H9 (cell line): ENCODE results near the gene ZNF644. TPM values are rescaled to one million over a fixed set of nuclear protein-coding genes. Genes with fewer than 3 reads are reported as not detected.

ENCODE experiments used
- DNase-seq: peaks from one replicate; pipeline ENCODE4 v3.0.0-alpha.2; 2017
- H2AFZ ChIP-seq: one replicate; pipeline ENCODE4 v1.6.1; 2013; ENCODE audit warnings: mild to moderate bottlenecking, low read length, control low read depth, moderate library complexity
- H2AK5ac ChIP-seq: 2 replicates; pipeline ENCODE4 v1.6.1; 2013; ENCODE audit warnings: low read length, control low read depth, mixed read lengths; ENCODE audit not compliant: insufficient read length
- H2BK120ac ChIP-seq: one replicate; pipeline ENCODE4 v1.6.1; 2013; ENCODE audit warnings: low read depth, mild to moderate bottlenecking, low read length, control low read depth, inconsistent platforms; ENCODE audit not compliant: poor library complexity, severe bottlenecking
- H2BK12ac ChIP-seq: 2 replicates; pipeline ENCODE4 v1.6.1; 2013; ENCODE audit warnings: low read length, control low read depth, mixed read lengths, low read depth; ENCODE audit not compliant: insufficient read length
- H2BK15ac ChIP-seq: 2 replicates; pipeline ENCODE4 v1.6.1; 2013; ENCODE audit warnings: low read depth, low read length, control low read depth
- H2BK20ac ChIP-seq: one replicate; pipeline ENCODE4 v1.6.1; 2013; ENCODE audit warnings: low read depth, mild to moderate bottlenecking, low read length, control low read depth, inconsistent platforms; ENCODE audit not compliant: poor library complexity, severe bottlenecking
- H2BK5ac ChIP-seq: 2 replicates; pipeline ENCODE4 v1.6.1; 2013; ENCODE audit warnings: low read length, control low read depth, mixed read lengths; ENCODE audit not compliant: insufficient read length
- H3K14ac ChIP-seq: 2 replicates; pipeline ENCODE4 v1.6.1; 2013; ENCODE audit warnings: low read length, control low read depth; ENCODE audit not compliant: insufficient read depth
- H3K18ac ChIP-seq: 2 replicates; pipeline ENCODE4 v1.6.1; 2013; ENCODE audit warnings: low read depth, mild to moderate bottlenecking, mixed read lengths, low read length, control low read depth; ENCODE audit not compliant: insufficient read length
- H3K23ac ChIP-seq: 2 replicates; pipeline ENCODE4 v1.6.1; 2013; ENCODE audit warnings: low read length, control low read depth, mixed read lengths, low read depth; ENCODE audit not compliant: insufficient read length
- H3K23me2 ChIP-seq: 2 replicates; pipeline ENCODE4 v1.6.1; 2013; ENCODE audit warnings: low read depth, mild to moderate bottlenecking, mixed read lengths, low read length, control low read depth; ENCODE audit not compliant: insufficient read length, poor library complexity, severe bottlenecking
- H3K27ac ChIP-seq: 2 replicates; pipeline ENCODE4 v1.5.1; 2013; ENCODE audit warnings: low read length, control low read depth, mixed read lengths, low read depth; ENCODE audit not compliant: insufficient read length
- H3K27me3 ChIP-seq: 2 replicates; pipeline ENCODE4 v1.6.1; 2013; ENCODE audit warnings: low read length, control low read depth, inconsistent platforms; ENCODE audit not compliant: insufficient read depth
- H3K4ac ChIP-seq: 2 replicates; pipeline ENCODE4 v1.6.1; 2013; ENCODE audit warnings: low read depth, mild to moderate bottlenecking, control low read depth, inconsistent platforms, low read length, moderate library complexity
- H3K4me1 ChIP-seq: 2 replicates; pipeline ENCODE4 v1.6.1; 2013; ENCODE audit warnings: low read length, control low read depth, inconsistent platforms; ENCODE audit not compliant: insufficient read depth
- H3K4me2 ChIP-seq: 2 replicates; pipeline ENCODE4 v1.6.1; 2013; ENCODE audit warnings: low read length, control low read depth, mixed read lengths; ENCODE audit not compliant: insufficient read length, insufficient read depth
- H3K56ac ChIP-seq: 2 replicates; pipeline ENCODE4 v1.6.1; 2013; ENCODE audit warnings: low read depth, mild to moderate bottlenecking, mixed read lengths, low read length, control low read depth; ENCODE audit not compliant: insufficient read length
- H3K79me1 ChIP-seq: 2 replicates; pipeline ENCODE4 v1.6.1; 2013; ENCODE audit warnings: low read depth, mild to moderate bottlenecking, moderate library complexity, low read length, control low read depth, inconsistent platforms; ENCODE audit not compliant: insufficient read depth, poor library complexity, severe bottlenecking
- H3K79me2 ChIP-seq: 2 replicates; pipeline ENCODE4 v1.6.1; 2013; ENCODE audit warnings: low read length, control low read depth, inconsistent platforms; ENCODE audit not compliant: insufficient read depth
- H3K9ac ChIP-seq: 2 replicates; pipeline ENCODE4 v1.6.1; 2013; ENCODE audit warnings: low read length, control low read depth, mixed read lengths; ENCODE audit not compliant: insufficient read length; ENCODE audit errors: extremely low read depth
- H3K9me3 ChIP-seq: one replicate; pipeline ENCODE4 v1.6.1; 2013; ENCODE audit warnings: low read depth, low read length, inconsistent platforms; ENCODE audit not compliant: control insufficient read depth
- H3T11ph ChIP-seq: one replicate; pipeline ENCODE4 v1.6.1; 2013; ENCODE audit warnings: mild to moderate bottlenecking, low read length, control low read depth, inconsistent platforms
- H4K20me1 ChIP-seq: one replicate; pipeline ENCODE4 v1.6.1; 2013; ENCODE audit not compliant: control insufficient read depth, insufficient read length, insufficient read depth
- H4K5ac ChIP-seq: 2 replicates; pipeline ENCODE4 v1.6.1; 2013; ENCODE audit warnings: low read depth, mild to moderate bottlenecking, mixed read lengths, low read length, control low read depth; ENCODE audit not compliant: insufficient read length
- H4K8ac ChIP-seq: replicated peaks from 2 replicates; pipeline ENCODE4 v1.6.1; 2013; ENCODE audit warnings: low read length, control low read depth, mixed read lengths, low read depth; ENCODE audit not compliant: insufficient read length
- H4K91ac ChIP-seq: 2 replicates; pipeline ENCODE4 v1.6.1; 2013; ENCODE audit warnings: low read depth, mild to moderate bottlenecking, moderate library complexity, mixed read lengths, low read length, control low read depth; ENCODE audit not compliant: insufficient read length
- H3K27ac Mint-ChIP-seq, 3 experiments: 2 replicates in 2 of 3; 3 replicates in 1 of 3; pipeline ENCODE4 v1.8.0; 2020 to 2021; ENCODE audit warnings: mixed read lengths in 3 of 3, mild to moderate bottlenecking in 1 of 3, moderate library complexity in 1 of 3
- H3K27me3 Mint-ChIP-seq: 2 replicates; pipeline ENCODE4 v1.8.0; 2021; ENCODE audit warnings: low read depth, mild to moderate bottlenecking, moderate library complexity, mixed read lengths
- H3K36me3 Mint-ChIP-seq, 3 experiments: 2 replicates in 2 of 3; 3 replicates in 1 of 3; pipeline ENCODE4 v1.8.0; 2020 to 2021; ENCODE audit warnings: low read depth in 3 of 3, mixed read lengths in 3 of 3; ENCODE audit not compliant: insufficient read depth in 1 of 3
- H3K4me1 Mint-ChIP-seq, 2 experiments: 2 replicates each; pipeline ENCODE4 v1.8.0; 2020; ENCODE audit warnings: mixed read lengths in 2 of 2
- H3K4me3 Mint-ChIP-seq, 2 experiments: 2 replicates in 1 of 2; 3 replicates in 1 of 2; pipeline ENCODE4 v1.8.0; 2020 to 2021; ENCODE audit warnings: mild to moderate bottlenecking in 2 of 2, mixed read lengths in 2 of 2, moderate library complexity in 1 of 2
- H3K9me3 Mint-ChIP-seq, 2 experiments: 2 replicates in 1 of 2; 3 replicates in 1 of 2; pipeline ENCODE4 v1.8.0; 2020; ENCODE audit warnings: mild to moderate bottlenecking in 2 of 2, mixed read lengths in 2 of 2, moderate library complexity in 1 of 2
- WGBS: extraction: QIAGEN DNeasy Blood & Tissue Kit; methylation state at CpG from one replicate; pipeline ENCODE4 v1.1.7; 2013; ENCODE audit warnings: missing lambda C conversion rate, low lambda C conversion rate, mixed read lengths; ENCODE audit not compliant: insufficient read length; ENCODE audit errors: extremely low coverage; 5-methylcytosine and 5-hydroxymethylcytosine counted together
- total RNA-seq: library from RNA; stranded (reverse); gene quantifications from 2 replicates; pipeline ENCODE4 v1.2.1, GENCODE V29; 2021
- TF ChIP-seq, protein P1 (sequence below): fragments of 200-600 bp; sonication (generic); conservative IDR thresholded peaks from 3 replicates; pipeline ENCODE4 v1.8.0; 2021; ENCODE audit warnings: antibody characterized with exemption, mild to moderate bottlenecking

ZNF644 gene
- total RNA-seq, 1 experiment from 2014 or later, result 78.9 TPM

DNA sequence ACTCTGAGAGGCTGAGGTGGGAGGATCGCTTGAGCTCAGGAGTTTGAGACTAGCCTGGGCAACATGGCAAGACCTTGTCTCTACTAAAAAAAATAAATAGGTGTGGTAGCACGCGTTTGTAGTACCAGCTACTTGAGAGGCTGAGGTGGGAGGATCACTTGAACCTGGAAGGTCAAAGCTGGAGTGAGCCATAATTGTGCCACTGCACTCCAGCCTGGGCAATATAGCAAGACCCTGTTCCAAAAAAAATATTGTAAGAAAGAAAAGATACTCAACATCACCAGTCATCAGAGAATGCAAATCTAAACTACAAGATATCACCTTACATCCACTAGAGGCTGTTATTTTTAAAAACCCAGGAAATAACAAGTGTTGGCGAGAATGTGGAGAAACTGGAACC, 32.5 kb downstream of the ZNF644 start:
- H3K27ac Mint-ChIP-seq, result no peak overlapping the region
- no peak overlapping the region for H3K18ac ChIP-seq
- H2AFZ ChIP-seq, result no peak overlapping the region
- no peak overlapping the region for H3K4me3 Mint-ChIP-seq
- H3K27ac ChIP-seq, result no peak overlapping the region
- H3K4ac ChIP-seq, result no peak overlapping the region
- no peak overlapping the region for H3K23ac ChIP-seq
- no peak overlapping the region for H4K91ac ChIP-seq
- H3K36me3 Mint-ChIP-seq, result peaks cover 61 to 66% (median 65%) of the 10 kb centered on the region in 3 experiments
- no peaks in the 10 kb centered on the region for H3K23me2 ChIP-seq
- no peak overlapping the region for H3K56ac ChIP-seq
- no peak overlapping the region for H3K14ac ChIP-seq
- no peaks in the 10 kb centered on the region for H3K27me3 Mint-ChIP-seq
- 0 out of 2 replicates have a peak, but pooled peaks cover 2% of the 10 kb centered on the region for H3K4me1 ChIP-seq
- peaks cover 38% of the 10 kb centered on the region in 2 experiments for H3K9me3 Mint-ChIP-seq
- H2BK20ac ChIP-seq, result no peak overlapping the region
- H4K8ac ChIP-seq, result no peak overlapping the region
- no peak overlapping the region for H2BK15ac ChIP-seq
- no peak overlapping the region for H3K4me2 ChIP-seq
- H3K79me2 ChIP-seq, result peaks cover 51% of the 10 kb centered on the region; the same call in 1 of the 2 replicates
- H3T11ph ChIP-seq, result no peak overlapping the region
- H3K9ac ChIP-seq, result no peak overlapping the region
- TF ChIP-seq, protein P1, sequence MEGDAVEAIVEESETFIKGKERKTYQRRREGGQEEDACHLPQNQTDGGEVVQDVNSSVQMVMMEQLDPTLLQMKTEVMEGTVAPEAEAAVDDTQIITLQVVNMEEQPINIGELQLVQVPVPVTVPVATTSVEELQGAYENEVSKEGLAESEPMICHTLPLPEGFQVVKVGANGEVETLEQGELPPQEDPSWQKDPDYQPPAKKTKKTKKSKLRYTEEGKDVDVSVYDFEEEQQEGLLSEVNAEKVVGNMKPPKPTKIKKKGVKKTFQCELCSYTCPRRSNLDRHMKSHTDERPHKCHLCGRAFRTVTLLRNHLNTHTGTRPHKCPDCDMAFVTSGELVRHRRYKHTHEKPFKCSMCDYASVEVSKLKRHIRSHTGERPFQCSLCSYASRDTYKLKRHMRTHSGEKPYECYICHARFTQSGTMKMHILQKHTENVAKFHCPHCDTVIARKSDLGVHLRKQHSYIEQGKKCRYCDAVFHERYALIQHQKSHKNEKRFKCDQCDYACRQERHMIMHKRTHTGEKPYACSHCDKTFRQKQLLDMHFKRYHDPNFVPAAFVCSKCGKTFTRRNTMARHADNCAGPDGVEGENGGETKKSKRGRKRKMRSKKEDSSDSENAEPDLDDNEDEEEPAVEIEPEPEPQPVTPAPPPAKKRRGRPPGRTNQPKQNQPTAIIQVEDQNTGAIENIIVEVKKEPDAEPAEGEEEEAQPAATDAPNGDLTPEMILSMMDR, result no peak
- no peaks in the 10 kb centered on the region for H3K27me3 ChIP-seq
- no peak overlapping the region for H4K5ac ChIP-seq
- WGBS, result no CpG with 5 or more reads among the region's 4 CpGs
- peaks cover 10% of the 10 kb centered on the region for H3K79me1 ChIP-seq
- H2BK12ac ChIP-seq, result no peak overlapping the region
- no peak overlapping the region for H2AK5ac ChIP-seq
- no peak overlapping the region for H2BK5ac ChIP-seq
- H4K20me1 ChIP-seq, result no peaks in the 10 kb centered on the region
- H2BK120ac ChIP-seq, result no peak overlapping the region
- no peak for DNase-seq
- peaks cover 8% of the 10 kb centered on the region for H3K9me3 ChIP-seq
- peaks cover 31 to 32% of the 10 kb centered on the region in 2 experiments for H3K4me1 Mint-ChIP-seq
